ENCODE results near the gene BRD9.
A peak's percentile ranks its signal among the peaks of the same experiment; 100 is the strongest.
"Not testable (repeated sequence)": the region's sequence is repeated elsewhere in the genome, so short reads cannot be mapped to it uniquely, and the experiment has no call there.

Gene BRD9

GRCh38 chr5:922436-923280, 30.1 kb upstream of the BRD9 start:
- DNase-seq: peak in 1 of 2 donors; percentile 10

GRCh38 chr5:921456-922435, 29.1 kb upstream of the BRD9 start:
- peak in 1 of 2 donors; percentile 13 for DNase-seq

- no peak for DNase-seq
Observed at GRCh38 chr5:920321-920720, 27.7 kb upstream of the BRD9 start.

- DNase-seq: no peak
Observed at GRCh38 chr5:919356-920000, 26.9 kb upstream of the BRD9 start.

- not testable (repeated sequence) for DNase-seq
Observed at GRCh38 chr5:918717-919116, 26.1 kb upstream of the BRD9 start.

DNA sequence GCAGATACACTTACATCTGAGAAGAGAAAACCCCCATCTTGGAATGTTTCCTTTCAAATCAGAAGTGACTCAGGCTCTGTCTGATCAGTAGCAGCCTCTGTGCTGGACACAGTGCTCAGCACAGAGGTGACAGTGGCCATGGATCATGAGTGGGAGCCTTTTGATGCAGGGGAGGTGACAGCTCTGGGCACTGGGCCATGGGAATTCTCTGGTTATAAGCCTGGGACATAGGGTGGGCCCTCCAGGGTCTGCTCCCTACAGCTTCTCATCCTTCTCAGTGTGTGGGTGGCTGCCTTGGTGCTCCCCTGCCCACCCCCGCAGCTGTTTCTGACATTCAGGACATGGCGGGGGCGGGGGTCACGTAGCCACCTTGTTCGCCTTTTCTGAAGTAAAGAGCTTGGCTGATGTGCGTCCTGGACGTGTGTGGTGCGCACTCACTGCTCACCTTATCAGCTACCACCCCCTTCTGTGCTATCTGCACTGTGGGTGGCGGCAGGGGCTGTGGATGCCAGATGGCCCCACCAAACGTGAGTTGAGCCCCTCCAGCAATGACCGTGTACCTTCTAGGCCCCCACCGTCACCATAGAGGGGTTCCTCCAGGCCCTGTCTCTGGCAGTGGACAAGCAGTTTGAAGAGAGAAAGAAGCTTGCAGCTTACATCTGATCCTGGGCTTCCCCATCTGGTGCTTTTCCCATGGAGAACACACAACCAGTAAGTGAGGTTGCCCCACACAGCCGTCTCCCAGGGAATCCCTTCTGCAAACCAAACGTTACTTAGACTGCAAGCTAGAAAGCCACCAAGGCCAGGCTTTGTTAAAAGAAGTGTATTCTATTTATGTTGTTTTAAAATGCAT, 24.1 kb upstream of the BRD9 start:
- no peak for DNase-seq

DNA sequence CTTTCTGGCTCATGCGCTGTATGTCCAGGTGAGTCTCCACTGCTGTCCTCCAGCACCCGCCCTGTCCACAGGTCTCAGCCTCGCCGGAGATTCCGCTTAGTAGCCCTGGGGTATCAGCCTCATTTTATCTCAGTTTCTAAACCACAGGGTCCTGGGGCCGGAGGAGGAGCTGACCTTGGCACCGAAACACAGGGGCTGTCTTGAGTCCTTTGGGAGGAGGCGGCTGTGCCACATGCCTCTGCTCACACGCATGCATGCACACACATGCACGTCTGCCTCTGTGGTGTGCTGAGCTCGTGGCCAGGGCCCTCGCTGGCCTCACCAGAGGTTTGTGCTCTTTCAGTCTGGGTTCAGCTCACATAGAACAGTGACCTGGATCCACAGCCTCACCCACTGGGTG, 23.3 kb upstream of the BRD9 start:
- DNase-seq: no peak

DNA sequence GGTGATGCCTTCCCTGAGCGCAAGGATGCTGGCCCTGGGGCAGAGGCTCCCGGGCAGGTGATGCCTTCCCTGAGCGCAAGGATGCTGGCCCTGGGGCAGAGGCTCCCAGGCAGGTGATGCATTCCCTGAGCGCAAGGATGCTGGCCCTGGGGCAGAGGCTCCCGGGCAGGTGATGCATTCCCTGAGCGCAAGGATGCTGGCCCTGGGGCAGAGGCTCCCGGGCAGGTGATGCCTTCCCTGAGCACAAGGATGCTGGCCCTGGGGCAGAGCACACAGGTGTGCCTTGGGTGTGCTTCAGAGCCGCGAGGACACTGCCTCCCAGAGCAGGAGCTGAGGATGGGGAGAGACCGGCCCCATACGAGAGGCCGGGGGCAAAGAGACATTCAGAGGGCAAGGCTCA, 22.7 kb upstream of the BRD9 start:
- DNase-seq: not testable (repeated sequence)

GRCh38 chr5:914612-915011, 22.0 kb upstream of the BRD9 start:
- no peak for DNase-seq

DNA sequence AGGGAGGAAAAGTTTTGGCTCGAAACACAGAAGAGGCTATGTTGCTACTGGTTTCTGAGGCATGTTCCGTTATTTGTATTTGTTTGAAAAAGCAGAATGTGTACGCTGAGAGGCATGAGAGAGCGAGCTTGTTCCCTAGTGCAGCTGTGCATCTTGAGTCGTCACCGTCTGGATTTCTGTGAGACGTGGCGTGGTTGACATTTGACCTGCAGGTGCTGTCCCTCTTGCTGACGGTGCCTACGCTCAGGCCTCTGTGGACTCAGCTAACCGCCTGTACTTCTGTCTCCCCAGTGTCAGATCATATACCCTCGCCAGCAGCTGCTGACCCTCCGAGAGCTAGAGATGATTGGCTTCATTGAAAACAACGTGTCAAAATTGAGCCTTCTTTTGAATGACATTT, 21.6 kb upstream of the BRD9 start:
- no peak for DNase-seq

DNA sequence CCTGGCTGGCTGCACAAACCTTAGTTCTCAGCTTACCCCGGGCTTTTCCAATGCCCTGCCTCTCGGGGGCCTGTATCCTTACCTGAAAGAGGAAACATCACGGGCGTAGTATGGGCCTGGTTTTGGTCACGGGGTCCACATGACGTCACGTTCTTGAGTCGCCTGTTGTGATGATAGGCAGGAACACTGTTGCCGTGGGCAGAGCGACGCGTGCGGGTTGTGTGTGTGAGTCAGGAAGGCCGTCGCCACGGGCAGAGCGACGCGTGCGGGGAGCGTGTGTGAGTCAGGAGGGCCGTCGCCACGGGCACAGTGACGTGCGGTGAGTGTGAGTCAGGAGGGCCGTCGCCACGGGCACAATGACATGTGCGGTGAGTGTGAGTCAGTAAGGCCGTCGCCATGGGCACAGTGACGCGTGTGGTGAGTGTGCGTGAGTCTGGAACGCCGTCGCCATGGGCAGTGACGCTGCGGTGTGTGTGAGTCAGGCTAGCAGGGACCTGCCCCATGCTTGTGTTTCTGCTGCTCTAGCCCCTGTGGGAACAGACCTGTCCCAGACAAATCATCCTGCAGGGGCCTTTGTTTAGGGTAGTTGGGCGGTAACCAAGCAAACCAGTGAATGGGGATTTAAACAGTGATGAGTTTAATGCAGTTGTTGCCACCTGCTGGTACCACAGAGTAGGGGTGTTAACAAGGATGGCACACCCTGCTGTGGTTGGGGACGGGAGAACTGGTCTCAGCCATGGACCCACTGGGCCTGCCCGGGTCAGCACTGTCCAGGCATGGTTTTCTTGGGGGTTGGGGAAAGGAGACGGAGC, 19.9 kb upstream of the BRD9 start:
- DNase-seq: peak; percentile 75 to 77

GRCh38 chr5:911601-912000, 19.0 kb upstream of the BRD9 start:
- DNase-seq: no peak

GRCh38 chr5:910769-911160, 18.2 kb upstream of the BRD9 start:
- no peak for DNase-seq

DNA sequence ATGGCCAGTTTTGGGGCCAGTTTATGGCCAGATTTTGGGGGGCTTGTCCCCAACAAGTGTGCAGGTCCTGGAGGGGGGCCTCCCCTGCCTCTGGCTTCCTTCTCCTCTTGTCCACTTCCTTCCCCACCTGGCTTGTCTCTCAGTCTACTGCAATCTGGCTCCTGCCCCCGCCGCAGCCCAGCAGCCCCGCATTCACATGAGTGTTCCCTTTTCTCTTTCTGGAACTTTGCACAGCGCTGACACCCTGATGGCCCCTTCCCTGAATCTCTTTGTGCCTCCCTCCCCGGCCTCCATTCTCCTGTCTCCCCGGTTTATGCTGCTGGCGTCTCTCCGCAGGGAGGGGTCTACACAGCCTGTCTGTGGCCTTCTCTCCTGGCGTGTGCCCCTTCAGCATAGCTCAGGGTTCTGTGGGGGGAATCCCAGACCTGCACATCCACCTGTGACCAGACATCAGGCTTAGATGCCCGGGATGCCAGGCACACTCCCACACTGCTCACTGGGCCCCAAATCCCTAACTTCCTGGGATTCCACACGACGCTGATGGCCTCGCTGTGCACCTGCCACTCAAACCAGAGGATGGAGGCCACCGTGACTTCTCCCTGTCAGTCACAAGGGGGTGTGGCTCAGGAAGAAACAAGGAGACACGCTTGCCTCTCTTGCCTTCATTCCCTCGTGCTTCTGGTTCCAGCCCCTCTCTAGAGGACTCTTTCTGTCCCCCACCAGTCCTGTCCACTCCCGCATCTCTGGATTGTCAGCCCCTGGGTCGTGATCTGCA, 17.6 kb upstream of the BRD9 start:
- no peak for DNase-seq

- no peak for DNase-seq
Observed at GRCh38 chr5:909086-909485, 16.5 kb upstream of the BRD9 start.

DNA sequence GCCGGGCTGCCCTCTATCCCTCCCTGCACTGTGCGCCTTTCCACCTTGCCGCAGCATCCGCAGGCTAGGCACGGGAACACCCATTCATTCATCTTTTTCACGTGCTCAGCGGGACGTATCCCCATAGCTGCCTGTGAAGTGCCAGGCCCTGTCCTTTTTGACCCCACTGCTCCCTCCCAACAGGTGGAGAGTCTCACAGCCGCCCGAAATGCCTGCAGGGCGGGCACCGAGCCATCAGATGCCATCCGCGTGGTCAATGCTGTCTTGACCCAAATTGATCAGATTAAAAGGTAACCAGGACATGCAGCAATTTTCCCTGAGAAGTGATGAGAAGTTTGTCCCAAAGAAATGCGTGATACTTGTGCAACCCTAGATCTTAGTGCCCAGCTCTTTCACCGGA, 15.6 kb upstream of the BRD9 start:
- no peak for DNase-seq

GRCh38 chr5:907366-907910, 14.8 kb upstream of the BRD9 start:
- DNase-seq: no peak

DNA sequence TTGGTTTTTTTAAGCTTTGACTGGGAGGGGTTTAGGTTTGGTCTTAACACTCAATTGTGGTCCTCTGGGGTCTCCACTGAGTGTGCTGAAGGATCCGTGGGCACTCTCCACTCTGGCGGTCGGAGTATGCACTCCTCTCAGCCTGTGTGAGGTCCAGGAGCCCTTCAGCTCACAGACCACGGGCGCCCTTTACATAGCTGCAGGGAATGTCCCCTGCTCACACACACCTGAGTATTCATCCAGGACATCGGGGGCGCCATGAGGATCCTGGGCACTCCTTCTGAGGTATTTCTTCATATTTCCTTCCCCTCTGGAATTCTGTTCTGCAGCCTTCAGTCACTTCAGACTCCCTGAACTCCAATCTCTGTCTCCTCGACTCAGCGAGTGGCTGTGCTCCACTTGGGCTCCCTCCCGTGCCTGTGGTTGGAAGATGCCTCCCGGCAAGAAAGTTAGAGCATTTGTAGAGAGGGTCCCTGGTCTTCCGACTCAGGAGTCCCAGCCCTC, 12.6 kb upstream of the BRD9 start:
- DNase-seq: no peak

GRCh38 chr5:903756-904096, 11.1 kb upstream of the BRD9 start:
- no peak for DNase-seq

Measured in stimulated activated CD4-positive, alpha-beta T cell treated with anti-CD3 and anti-CD28 coated beads, Interleukin-2, amount 100 ng/mL, for 24 hours (primary cell).